Activated naive CD4-positive, alpha-beta T cell treated with anti-CD3 and anti-CD28 coated beads for 36 hours (primary cell): ENCODE measurements around the gene CEACAM4. TPM values are rescaled to one million over a fixed set of nuclear protein-coding genes. Genes with fewer than 3 reads are reported as not detected.

Source experiments
- CTCF ChIA-PET: fragments of 350-600 bp; sonication (Branson Sonifier 250); formaldehyde crosslinking; loops from one replicate; lab custom pipeline; 2021; ENCODE audit warnings: antibody characterized with exemption; lab: Charles Lee
- DNase-seq: peaks from one replicate; pipeline ENCODE4 v3.0.0-alpha.2; 2020
- H3K27ac Mint-ChIP-seq: one replicate; pipeline ENCODE4 v1.8.0; 2021; ENCODE audit warnings: mild to moderate bottlenecking, mixed read lengths
- H3K27me3 Mint-ChIP-seq: one replicate; pipeline ENCODE4 v1.8.0; 2021; ENCODE audit warnings: low read depth, mixed read lengths
- H3K36me3 Mint-ChIP-seq: one replicate; pipeline ENCODE4 v1.8.0; 2021; ENCODE audit warnings: low read depth, mixed read lengths
- H3K4me1 Mint-ChIP-seq: one replicate; pipeline ENCODE4 v1.8.0; 2021; ENCODE audit warnings: low read depth, mixed read lengths
- H3K4me3 Mint-ChIP-seq: one replicate; pipeline ENCODE4 v1.8.0; 2021; ENCODE audit warnings: mild to moderate bottlenecking, moderate library complexity, mixed read lengths
- H3K9me3 Mint-ChIP-seq: one replicate; pipeline ENCODE4 v1.8.0; 2021; ENCODE audit warnings: mixed read lengths
- intact Hi-C: fragments of 100-400 bp; cut with micrococcal nuclease; formaldehyde crosslinking; loops from one replicate; pipeline ENCODE4 v1.15.1; 2023
- total RNA-seq, 2 experiments: library from RNA; stranded (reverse); gene quantifications; one replicate each; pipeline ENCODE4 v1.2.3, GENCODE V29; 2021

The CEACAM4 gene
- total RNA-seq, 2 experiments from 2014 or later: not detected

DNA sequence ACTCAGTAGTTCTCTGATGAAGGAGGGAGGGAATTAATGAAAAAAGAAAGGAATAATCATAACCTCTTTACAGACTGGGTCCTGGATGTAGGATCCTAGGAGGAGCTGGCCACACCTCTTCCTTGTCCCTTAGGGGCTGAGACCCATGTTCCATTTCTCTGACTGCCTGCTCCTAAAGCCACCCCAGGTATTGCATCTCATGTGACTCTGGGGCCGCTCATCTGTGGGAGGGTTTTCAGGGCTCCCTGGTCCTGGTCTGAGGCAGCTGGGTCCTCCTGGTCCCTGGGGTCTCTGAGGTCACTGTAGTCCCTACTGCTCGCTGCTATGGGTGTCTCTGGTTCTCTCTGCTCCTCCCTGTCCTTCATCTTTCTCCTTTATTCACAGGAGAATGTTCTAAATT, 48.0 kb downstream of the CEACAM4 start:
- Mint-ChIP-seq H3K27ac (no peak overlapping the region), H3K9me3 (peaks cover 24% of the 10 kb centered on the region), H3K4me1 (peaks cover 21% of the 10 kb centered on the region), H3K4me3 (no peak overlapping the region), H3K36me3 (peaks cover 42% of the 10 kb centered on the region), H3K27me3 (no peaks in the 10 kb centered on the region)
- intact Hi-C loops: loop anchor here (10.0 kb wide), 1 partner anchor 374 kb away; no protein-coding TSS in a partner anchor
- DNase-seq: no peak
- CTCF ChIA-PET: interaction anchor here (0.5 to 8.4 kb wide), 4 partner anchors 9 to 144 kb away, joined by 4 to 60 read pairs (median 9); no protein-coding TSS in a partner anchor

DNA sequence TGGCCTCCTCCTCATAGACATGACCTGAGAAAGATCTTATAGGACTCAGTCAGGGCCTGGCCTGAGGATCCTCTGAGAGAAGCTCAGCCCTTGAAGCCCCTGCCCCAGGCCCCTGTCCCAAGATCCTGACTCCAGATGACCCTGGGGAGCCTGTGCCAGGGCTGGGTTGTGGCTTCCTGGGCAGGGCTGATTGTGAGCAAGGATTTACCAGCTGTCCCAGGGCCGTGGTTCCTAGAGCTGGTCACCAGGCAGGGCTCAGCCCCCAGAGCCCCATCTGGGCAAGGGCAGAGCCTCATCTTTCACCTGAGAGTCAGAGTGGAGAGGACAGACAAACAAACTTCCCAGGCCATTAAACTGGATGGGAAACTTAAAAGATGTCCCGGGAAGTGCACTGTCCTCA, 49.0 kb downstream of the CEACAM4 start:
- Mint-ChIP-seq H3K9me3 (peaks cover 18% of the 10 kb centered on the region), H3K27ac (no peak overlapping the region), H3K4me3 (no peak overlapping the region), H3K36me3 (peaks cover 36% of the 10 kb centered on the region), H3K4me1 (peaks cover 21% of the 10 kb centered on the region), H3K27me3 (no peaks in the 10 kb centered on the region)
- intact Hi-C loops: loop anchor here (10.0 kb wide), 1 partner anchor 373 kb away; no protein-coding TSS in a partner anchor
- no peak for DNase-seq
- CTCF ChIA-PET: interaction anchor here (1.0 to 8.4 kb wide), 4 partner anchors 8 to 142 kb away, joined by 4 to 60 read pairs (median 9); no protein-coding TSS in a partner anchor

DNA sequence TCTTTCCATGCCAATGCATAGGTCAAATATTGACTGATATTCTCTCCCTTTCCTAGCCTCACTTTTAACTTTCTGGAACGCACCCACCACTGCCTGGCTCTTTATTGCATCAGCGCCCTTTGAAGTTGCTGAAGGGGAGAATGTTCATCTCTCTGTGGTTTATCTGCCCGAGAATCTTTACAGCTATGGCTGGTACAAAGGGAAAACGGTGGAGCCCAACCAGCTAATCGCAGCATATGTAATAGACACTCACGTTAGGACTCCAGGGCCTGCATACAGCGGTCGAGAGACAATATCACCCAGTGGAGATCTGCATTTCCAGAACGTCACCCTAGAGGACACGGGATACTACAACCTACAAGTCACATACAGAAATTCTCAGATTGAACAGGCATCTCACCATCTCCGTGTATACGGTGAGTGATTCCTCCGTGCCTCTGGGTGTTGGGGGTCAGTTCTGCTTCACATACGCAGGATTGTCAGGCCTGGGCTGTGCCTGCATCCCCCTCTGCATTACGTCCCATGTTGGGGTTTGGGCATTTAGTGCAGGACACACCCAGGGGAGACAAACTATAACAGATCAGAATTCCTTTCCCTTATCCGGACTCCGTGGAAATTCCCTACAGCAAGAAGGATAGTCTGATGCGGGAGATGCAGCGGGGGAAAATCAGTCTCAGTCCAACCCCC, 49.6 kb downstream of the CEACAM4 start:
- no peak for DNase-seq
- peaks cover 21% of the 10 kb centered on the region for H3K4me1 Mint-ChIP-seq
- peaks cover 16% of the 10 kb centered on the region for H3K9me3 Mint-ChIP-seq
- H3K27me3 Mint-ChIP-seq: no peaks in the 10 kb centered on the region
- intact Hi-C loops: loop anchor here (10.0 kb wide), 1 partner anchor 372 kb away; no protein-coding TSS in a partner anchor
- CTCF ChIA-PET: interaction anchor here (4.0 to 14.9 kb wide), 3 partner anchors 8 to 37 kb away, joined by 13 to 171 read pairs (median 60); no protein-coding TSS in a partner anchor
- H3K27ac Mint-ChIP-seq: no peak overlapping the region
- peaks cover 30% of the 10 kb centered on the region for H3K36me3 Mint-ChIP-seq
- H3K4me3 Mint-ChIP-seq: no peak overlapping the region

DNA sequence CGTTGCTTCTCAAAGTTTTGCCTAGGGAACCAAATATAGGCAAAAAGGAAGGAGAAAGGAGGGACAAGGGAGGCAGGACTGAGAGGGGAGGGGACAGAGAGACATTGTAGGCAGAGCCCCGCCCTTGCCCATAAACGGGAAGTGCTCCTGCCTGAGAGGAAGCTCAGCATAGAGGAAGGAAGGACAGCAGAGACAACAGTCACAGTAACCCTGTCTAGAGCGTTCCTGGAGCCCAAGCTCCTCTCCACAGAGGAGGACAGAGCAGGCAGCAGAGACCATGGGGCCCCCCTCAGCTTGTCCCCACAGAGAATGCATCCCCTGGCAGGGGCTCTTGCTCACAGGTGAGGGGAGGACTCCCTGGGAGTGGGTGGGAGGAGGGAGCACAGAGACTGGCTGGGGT, 50.9 kb downstream of the CEACAM4 start, which contains the start of gene CEACAM21:
TSS of gene CEACAM21 (plus strand) at position 169 of the 400 bp plus-strand sequence. CDS start at position 278, 109 bp downstream.
- H3K27me3 Mint-ChIP-seq: no peaks in the 10 kb centered on the region
- H3K27ac Mint-ChIP-seq: peak within 1 kb of the TSS; percentile 75
- peak within 1 kb of the TSS; percentile 78 for H3K4me3 Mint-ChIP-seq
- peak; percentile 82 for DNase-seq
- peaks cover 6% of the 10 kb centered on the region for H3K9me3 Mint-ChIP-seq
- H3K4me1 Mint-ChIP-seq: peaks cover 21% of the 10 kb centered on the region
- intact Hi-C loops: loop anchor here (1.0 to 10.0 kb wide), 2 partner anchors 19 to 371 kb away; no protein-coding TSS in a partner anchor
- CTCF ChIA-PET: interaction anchor here (1.0 to 14.9 kb wide), 6 partner anchors 13 to 136 kb away, joined by 3 to 171 read pairs (median 8); no protein-coding TSS in a partner anchor
- peaks cover 17% of the 10 kb centered on the region for H3K36me3 Mint-ChIP-seq

DNA sequence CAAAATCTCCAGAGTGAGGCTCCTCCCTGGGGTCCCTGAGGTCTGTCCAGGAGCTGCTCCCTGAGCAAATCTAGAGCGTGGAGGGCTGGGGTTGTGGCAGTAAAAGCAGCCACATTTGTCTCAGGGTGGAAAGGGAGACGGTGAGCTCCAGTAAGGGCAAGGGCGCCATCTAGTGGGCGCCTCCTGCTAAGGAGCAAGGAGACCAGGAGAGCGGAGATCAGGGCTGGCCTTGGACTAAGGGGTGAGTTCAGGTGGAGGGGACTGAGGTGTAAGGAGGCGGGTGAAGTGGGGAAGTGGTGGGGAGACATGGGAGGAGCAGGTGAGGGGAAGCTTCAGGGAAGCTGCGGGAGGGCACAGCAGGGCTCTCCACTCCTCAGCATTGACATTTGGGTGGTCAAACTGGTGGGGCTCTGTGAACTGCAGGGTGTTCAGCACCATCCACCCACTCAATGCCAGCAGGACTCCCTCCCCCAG, 56.2 kb downstream of the CEACAM4 start:
- peak; percentile 91 for DNase-seq
- H3K27ac Mint-ChIP-seq: peak overlapping the region; percentile 28
- CTCF ChIA-PET: interaction anchor here (0.6 to 14.9 kb wide), 15 partner anchors 8 to 623 kb away, joined by 3 to 185 read pairs (median 9); no protein-coding TSS in a partner anchor
- intact Hi-C loops: loop anchor here (1.0 to 10.0 kb wide), 5 partner anchors 25 to 366 kb away; no protein-coding TSS in a partner anchor
- peaks cover 35% of the 10 kb centered on the region for H3K4me1 Mint-ChIP-seq
- peaks cover 7% of the 10 kb centered on the region for H3K36me3 Mint-ChIP-seq
- H3K9me3 Mint-ChIP-seq: no peaks in the 10 kb centered on the region
- H3K4me3 Mint-ChIP-seq: no peak overlapping the region
- no peaks in the 10 kb centered on the region for H3K27me3 Mint-ChIP-seq

DNA sequence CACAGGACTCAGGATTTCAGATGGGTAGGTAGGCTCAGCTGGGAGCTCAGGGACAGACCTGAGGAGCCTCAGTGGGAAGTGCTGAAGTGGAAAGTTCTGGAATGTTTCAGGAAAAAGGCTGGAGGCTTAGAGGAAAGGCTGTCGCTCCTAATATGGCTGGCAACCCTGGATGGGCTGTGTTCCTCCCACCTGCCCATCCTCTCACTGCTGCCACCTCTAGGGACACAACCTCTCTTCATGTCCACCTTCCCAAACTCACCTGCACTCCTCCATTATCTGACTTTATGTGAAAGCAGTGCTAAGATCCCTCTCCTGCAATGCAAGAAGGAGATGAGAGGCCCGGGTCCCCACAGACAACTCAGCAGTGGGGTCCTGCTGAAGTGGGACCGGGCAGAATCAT, 56.7 kb downstream of the CEACAM4 start:
- CTCF ChIA-PET: interaction anchor here (0.6 to 14.9 kb wide), 14 partner anchors 9 to 121 kb away, joined by 3 to 185 read pairs (median 14); no protein-coding TSS in a partner anchor
- no peaks in the 10 kb centered on the region for H3K27me3 Mint-ChIP-seq
- H3K27ac Mint-ChIP-seq: no peak overlapping the region
- no peak overlapping the region for H3K4me3 Mint-ChIP-seq
- no peaks in the 10 kb centered on the region for H3K9me3 Mint-ChIP-seq
- intact Hi-C loops: loop anchor here (1.0 to 10.0 kb wide), 5 partner anchors 25 to 365 kb away; no protein-coding TSS in a partner anchor
- DNase-seq: no peak
- peaks cover 7% of the 10 kb centered on the region for H3K36me3 Mint-ChIP-seq
- H3K4me1 Mint-ChIP-seq: peaks cover 35% of the 10 kb centered on the region

DNA sequence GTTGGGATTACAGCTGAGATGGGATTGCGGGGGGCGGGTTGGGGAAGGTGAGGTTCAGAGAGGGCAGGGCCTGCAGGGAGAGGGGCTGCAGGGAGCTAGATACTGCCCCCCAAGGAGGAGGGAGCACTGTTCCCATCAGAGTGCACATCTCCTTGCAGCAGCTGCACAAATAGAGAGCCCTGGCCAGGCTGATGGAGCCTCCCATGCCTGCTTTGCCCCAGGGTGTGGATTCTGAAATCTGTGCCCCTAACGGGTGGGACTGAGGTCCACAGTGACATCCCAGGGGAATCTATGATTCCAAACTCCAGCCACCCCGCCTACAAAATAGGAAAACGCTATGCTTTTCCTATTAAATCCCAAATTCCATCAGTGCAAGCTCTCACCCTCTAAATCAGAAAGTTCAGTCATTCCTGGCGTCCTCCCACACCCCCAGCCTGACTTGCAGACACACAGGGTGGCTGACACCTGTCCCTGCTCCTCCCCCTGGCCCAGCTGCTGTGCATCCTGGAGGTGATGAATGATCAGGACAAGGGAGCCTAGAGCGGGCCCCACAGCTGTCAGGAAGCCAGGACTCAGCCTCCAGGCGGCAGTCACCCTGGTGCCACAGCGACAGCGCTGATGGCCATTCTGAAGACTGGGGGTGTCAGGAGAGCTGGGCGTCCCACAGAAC, 57.3 kb downstream of the CEACAM4 start:
- intact Hi-C loops: loop anchor here (1.0 to 10.0 kb wide), 5 partner anchors 26 to 365 kb away; no protein-coding TSS in a partner anchor
- peaks cover 37% of the 10 kb centered on the region for H3K4me1 Mint-ChIP-seq
- H3K9me3 Mint-ChIP-seq: no peaks in the 10 kb centered on the region
- no peak for DNase-seq
- CTCF ChIA-PET: interaction anchor here (0.6 to 14.9 kb wide), 15 partner anchors 10 to 206 kb away, joined by 3 to 185 read pairs (median 13); no protein-coding TSS in a partner anchor
- no peak overlapping the region for H3K4me3 Mint-ChIP-seq
- H3K27ac Mint-ChIP-seq: no peak overlapping the region
- peaks cover 7% of the 10 kb centered on the region for H3K36me3 Mint-ChIP-seq
- H3K27me3 Mint-ChIP-seq: no peaks in the 10 kb centered on the region

Other genes with a start within 250 kb of the CEACAM4 start
- 10 to 100 TPM; 47.5 to 51.7 TPM for gene EXOSC5, start 229.7 kb downstream of the CEACAM4 start, total RNA-seq
- 10 to 100 TPM; 18.2 to 21.7 TPM for gene BCKDHA, start 229.3 kb downstream of the CEACAM4 start, total RNA-seq
- under 1 TPM in 1 of 2 experiments, not detected in 1; 0.29 TPM for gene B3GNT8, start 199.7 kb downstream of the CEACAM4 start, total RNA-seq
- gene DMAC2, start 187.2 kb downstream of the CEACAM4 start, total RNA-seq: 10 to 100 TPM; 51.5 to 53.8 TPM
- not detected for gene ERICH4, start 183.9 kb downstream of the CEACAM4 start, total RNA-seq
- gene CEACAM21, start 50.9 kb downstream of the CEACAM4 start, total RNA-seq: 10 to 100 TPM; 32.2 to 33.6 TPM
- not detected for gene CEACAM7, start 61.2 kb upstream of the CEACAM4 start, total RNA-seq
- gene CEACAM5, start 81.6 kb upstream of the CEACAM4 start, total RNA-seq: not detected
- not detected for gene CEACAM6, start 128.5 kb upstream of the CEACAM4 start, total RNA-seq
- gene CEACAM3, start 169.5 kb upstream of the CEACAM4 start, total RNA-seq: not detected
- not detected for gene LYPD4, start 217.6 kb upstream of the CEACAM4 start, total RNA-seq
- not detected for gene DMRTC2, start 218.0 kb upstream of the CEACAM4 start, total RNA-seq
- gene RPS19, start 233.2 kb upstream of the CEACAM4 start, total RNA-seq: 1,000 to 10,000 TPM; 4,092 to 4,109 TPM